CD4-positive, alpha-beta T cell (primary cell): ENCODE data around the gene ZNF581. TPM values are rescaled to one million over a fixed set of nuclear protein-coding genes. Genes with fewer than 3 reads are reported as not detected.

ENCODE experiments used
- ATAC-seq: fragments of 200-7000 bp; cut with Tn5 transposase; one replicate; pipeline ENCODE4 v1.10.0; 2022; ENCODE audit warnings: mild to moderate bottlenecking; ENCODE audit not compliant: poor library complexity
- CTCF ChIA-PET: fragments of 350-600 bp; sonication (Branson Sonifier 250); formaldehyde crosslinking; loops from one replicate; lab custom pipeline; 2021; ENCODE audit warnings: antibody characterized with exemption, inconsistent platforms; lab: Charles Lee
- POLR2A ChIA-PET: fragments of 350-600 bp; sonication (Branson Sonifier 250); formaldehyde crosslinking; loops from one replicate; lab custom pipeline; 2021; ENCODE audit warnings: antibody characterized with exemption, inconsistent platforms; lab: Charles Lee
- DNase-seq, 14 experiments: peaks; one replicate each; pipeline ENCODE4 v3.0.0-alpha.2; 2013 to 2020; ENCODE audit warnings: mixed read lengths in 2 of 14
- H3K27ac ChIP-seq, 2 donors: one replicate each; pipeline versions ENCODE4 v1.5.1 to v1.7.0; 2013; ENCODE audit warnings: low read length in 2 of 2, low read depth in 1 of 2, mild to moderate bottlenecking in 1 of 2
- H3K27me3 ChIP-seq, 2 experiments: 1 replicate in 1 of 2; 2 replicates in 1 of 2; pipeline versions ENCODE4 v1.6.1 to v1.7.0; 2013; ENCODE audit warnings: low read length in 2 of 2, control low read depth in 1 of 2, mild to moderate bottlenecking in 1 of 2, moderate library complexity in 1 of 2; ENCODE audit not compliant: insufficient read depth in 2 of 2, control insufficient read depth in 1 of 2
- H3K36me3 ChIP-seq: one replicate; pipeline ENCODE4 v1.6.1; 2013; ENCODE audit warnings: low read length, control low read depth; ENCODE audit not compliant: insufficient read depth
- H3K4me1 ChIP-seq: one replicate; pipeline ENCODE4 v1.6.1; 2013; ENCODE audit warnings: low read length, control low read depth; ENCODE audit not compliant: insufficient read depth
- H3K4me3 ChIP-seq: one replicate; pipeline ENCODE4 v1.5.1; 2013; ENCODE audit warnings: mild to moderate bottlenecking, low read length, moderate library complexity
- H3K9me3 ChIP-seq, 2 experiments: 1 replicate in 1 of 2; 2 replicates in 1 of 2; pipeline versions ENCODE4 v1.6.1 to v1.7.0; 2013; ENCODE audit warnings: low read length in 2 of 2, mild to moderate bottlenecking in 2 of 2, control low read depth in 1 of 2, moderate library complexity in 1 of 2; ENCODE audit not compliant: control insufficient read depth in 1 of 2, insufficient read depth in 1 of 2
- H3K27ac Mint-ChIP-seq: one replicate; pipeline ENCODE4 v1.8.0; 2020; ENCODE audit warnings: mixed read lengths
- H3K27me3 Mint-ChIP-seq: one replicate; pipeline ENCODE4 v1.8.0; 2021; ENCODE audit warnings: mixed read lengths
- H3K36me3 Mint-ChIP-seq: one replicate; pipeline ENCODE4 v1.8.0; 2021; ENCODE audit warnings: low read depth, mixed read lengths
- H3K4me1 Mint-ChIP-seq: one replicate; pipeline ENCODE4 v1.8.0; 2021; ENCODE audit warnings: low read depth, mixed read lengths
- H3K4me3 Mint-ChIP-seq: one replicate; pipeline ENCODE4 v1.8.0; 2020; ENCODE audit warnings: mild to moderate bottlenecking, mixed read lengths
- H3K9me3 Mint-ChIP-seq: one replicate; pipeline ENCODE4 v1.8.0; 2020; ENCODE audit warnings: mixed read lengths
- CTCF ChIP-seq: fragments of 200-600 bp; IDR thresholded peaks from one replicate; pipeline ENCODE4 v1.8.0; 2022; ENCODE audit warnings: antibody characterized with exemption, mild to moderate bottlenecking
- intact Hi-C, 2 experiments: fragments of 100-400 bp; cut with DNase I in 1 of 2; cut with micrococcal nuclease in 1 of 2; formaldehyde crosslinking; loops; one replicate each; pipeline versions ENCODE4 v1.15.1 to v1.9.0; 2023 to 2025; cut with DNase I, micrococcal nuclease
- polyA plus RNA-seq, 2 donors: library from polyadenylated mRNA; unstranded; fragments of 120-200 nt; gene quantifications; one replicate each; pipeline ENCODE4 v1.2.1, GENCODE V29; 2013
- total RNA-seq, 174 experiments: library from RNA in 2 of 174; stranded (reverse) in 2 of 174; gene quantifications; one replicate each; pipeline ENCODE4 v1.2.3 and lab custom pipeline; 2021 to 2026

The ZNF581 gene
- 10 to 100 TPM; 23.1 to 24.7 TPM for total RNA-seq
- polyA plus RNA-seq (2013, experiment 1 of 2) = 22.8 TPM
- polyA plus RNA-seq (2013, experiment 2 of 2) = 23.3 TPM
- 10.7 to 39.2 (median 20.4) reads per million in 172 experiments for total RNA-seq (lab: John Stamatoyannopoulos, UW)

GRCh38 chr19:55643003-55643886, at the start of gene ZNF581:
ZNF581 (plus strand) TSS chr19:55643649; CDS start chr19:55644572, 923 bp downstream.
- ChIA-PET POLR2A (interaction anchor here (0.6 to 3.0 kb wide), 13 partner anchors 8 to 526 kb away, joined by 3 to 30 read pairs (median 5); partner anchors contain the start of genes FIZ1, PPP1R12C, U2AF2 and ZNF524), CTCF (interaction anchor here (1.9 kb wide), 2 partner anchors 10 to 12 kb away, joined by 16 read pairs; no protein-coding TSS in a partner anchor)
- H3K27ac Mint-ChIP-seq = peak within 1 kb of the TSS; percentile 88
- Histone ChIP-seq H3K4me3 (peak within 1 kb of the TSS; percentile 78), H3K27me3 (no peaks in the 10 kb centered on the region), H3K4me1 (peaks cover 76% of the 10 kb centered on the region), H3K36me3 (peaks cover 15% of the 10 kb centered on the region), H3K27ac (peak within 1 kb of the TSS; percentile 71 to 78), H3K9me3 (peaks cover 0 to 5% of the 10 kb centered on the region in 2 experiments)
- intact Hi-C loops = loop anchor here in 1 of 2 experiments (5.0 kb wide), 2 partner anchors 46 to 256 kb away; partner anchors contain the start of genes FIZ1 and RPL28
- TF ChIP-seq CTCF = no peak
- ATAC-seq (peak; percentile 54), DNase-seq (peak; percentile 63 to 92 (median 74))
- peaks cover 20% of the 10 kb centered on the region for H3K36me3 Mint-ChIP-seq
- H3K4me3 Mint-ChIP-seq = peak within 1 kb of the TSS; percentile 89
- peaks cover 3% of the 10 kb centered on the region for H3K9me3 Mint-ChIP-seq
- H3K27me3 Mint-ChIP-seq = no peaks in the 10 kb centered on the region
- peaks cover 56% of the 10 kb centered on the region for H3K4me1 Mint-ChIP-seq

- TF ChIP-seq CTCF = no peak
- no peak overlapping the region for H3K27ac ChIP-seq
- intact Hi-C loops = loop anchor here (5.0 kb wide), 2 partner anchors 47 to 313 kb away; partner anchors contain the start of genes BRSK1 (in 1 of the 2), HSPBP1 (in 1 of the 2), ZNF580 (in 1 of the 2) and ZNF581 (in 1 of the 2)
- H3K36me3 Mint-ChIP-seq = peaks cover 52% of the 10 kb centered on the region
- H3K27me3 ChIP-seq = no peaks in the 10 kb centered on the region
- no peaks in the 10 kb centered on the region for H3K9me3 Mint-ChIP-seq
- H3K27me3 Mint-ChIP-seq = no peaks in the 10 kb centered on the region
- peaks cover 15% of the 10 kb centered on the region for H3K4me1 ChIP-seq
- no peak overlapping the region for H3K4me3 ChIP-seq
- H3K4me1 Mint-ChIP-seq = peaks cover 12% of the 10 kb centered on the region
- no peak for ATAC-seq
- DNase-seq = no peak
- peaks cover 29% of the 10 kb centered on the region for H3K36me3 ChIP-seq
- H3K4me3 Mint-ChIP-seq = no peak overlapping the region
- H3K27ac Mint-ChIP-seq = no peak overlapping the region
- H3K9me3 ChIP-seq = no peaks in the 10 kb centered on the region
- ChIA-PET POLR2A (no interaction called here), CTCF (interaction anchor here (1.0 kb wide), 1 partner anchor 38 kb away, joined by 3 read pairs; no protein-coding TSS in a partner anchor)
Observed at GRCh38 chr19:55594996-55595545, 48.4 kb upstream of the ZNF581 start.

DNA sequence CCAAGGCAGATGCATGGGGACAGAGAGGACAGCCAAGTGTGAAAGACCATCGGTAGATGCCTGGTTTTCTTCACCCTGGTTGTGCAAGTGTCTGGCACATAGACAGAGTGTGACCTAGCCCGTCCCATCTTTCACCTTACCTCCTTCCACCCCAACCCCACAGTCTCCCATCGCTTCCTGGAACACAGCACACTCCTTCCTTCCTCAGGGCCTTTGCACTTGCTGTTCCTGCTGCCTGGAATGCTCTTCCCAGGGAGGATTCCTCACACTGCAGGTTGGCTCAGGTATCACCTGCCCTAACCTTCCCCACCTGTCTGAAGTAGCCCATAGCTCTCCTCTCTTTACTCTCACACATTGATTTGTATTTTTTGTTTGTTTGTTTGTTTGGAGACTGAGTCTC, 47.1 kb upstream of the ZNF581 start:
- peaks cover 55% of the 10 kb centered on the region for H3K36me3 Mint-ChIP-seq
- H3K27ac Mint-ChIP-seq = no peak overlapping the region
- POLR2A ChIA-PET = no interaction called here
- DNase-seq (no peak), ATAC-seq (no peak)
- no peaks in the 10 kb centered on the region for H3K27me3 ChIP-seq
- no peaks in the 10 kb centered on the region for H3K9me3 Mint-ChIP-seq
- H3K4me1 ChIP-seq = peaks cover 23% of the 10 kb centered on the region
- H3K4me1 Mint-ChIP-seq = peaks cover 16% of the 10 kb centered on the region
- H3K4me3 ChIP-seq = no peak overlapping the region
- no peaks in the 10 kb centered on the region for H3K9me3 ChIP-seq
- no peak for TF ChIP-seq CTCF
- H3K27me3 Mint-ChIP-seq = no peaks in the 10 kb centered on the region
- H3K27ac ChIP-seq = no peak overlapping the region
- intact Hi-C loops = loop anchor here (5.0 kb wide), 2 partner anchors 46 to 314 kb away; partner anchors contain the start of genes BRSK1 (in 1 of the 2), HSPBP1 (in 1 of the 2), ZNF580 (in 1 of the 2) and ZNF581 (in 1 of the 2)
- CTCF ChIA-PET = interaction anchor here (1.8 kb wide), 1 partner anchor 10 kb away, joined by 4 read pairs; no protein-coding TSS in a partner anchor
- H3K4me3 Mint-ChIP-seq = peak overlapping the region; percentile 18
- H3K36me3 ChIP-seq = peaks cover 29% of the 10 kb centered on the region
